GM23338 (cell line): ENCODE data around the gene SLC35B1. TPM values are rescaled to one million over a fixed set of nuclear protein-coding genes. Genes with fewer than 3 reads are reported as not detected.

ENCODE experiments used
- ATAC-seq: fragments of 200-7000 bp; cut with Tn5 transposase; 3 replicates; pipeline ENCODE4 v1.9.1; 2020
- DNase-seq: peaks from one replicate; pipeline ENCODE4 v3.0.0-alpha.2; 2015; ENCODE audit warnings: low spot score
- H2AFZ ChIP-seq: fragments of 200-600 bp; sonication (generic); 2 replicates; pipeline ENCODE4 v1.8.0; 2016; ENCODE audit warnings: antibody characterized with exemption, mild to moderate bottlenecking, moderate library complexity
- H3F3A ChIP-seq: fragments of 200-600 bp; sonication (generic); replicated peaks from 2 replicates; pipeline ENCODE4 v1.8.0; 2017; ENCODE audit warnings: antibody characterized with exemption, mixed run types, low read depth
- H3K27ac ChIP-seq: fragments of 200-600 bp; sonication (generic); 2 replicates; pipeline ENCODE4 v1.6.1; 2016; ENCODE audit warnings: low read depth
- H3K27me3 ChIP-seq: fragments of 200-600 bp; sonication (generic); 2 replicates; pipeline ENCODE4 v1.8.0; 2016; ENCODE audit warnings: mild to moderate bottlenecking, mixed run types, moderate library complexity; ENCODE audit not compliant: insufficient read depth
- H3K36me3 ChIP-seq: fragments of 200-600 bp; sonication (generic); 2 replicates; pipeline ENCODE4 v1.8.0; 2016; ENCODE audit warnings: mild to moderate bottlenecking; ENCODE audit not compliant: insufficient read depth
- H3K4me1 ChIP-seq: fragments of 200-600 bp; sonication (generic); 2 replicates; pipeline ENCODE4 v1.8.0; 2016; ENCODE audit warnings: mild to moderate bottlenecking, moderate library complexity; ENCODE audit not compliant: insufficient read depth
- H3K4me2 ChIP-seq: fragments of 200-600 bp; sonication (generic); 2 replicates; pipeline ENCODE4 v1.7.1; 2017; ENCODE audit warnings: mixed run types
- H3K4me3 ChIP-seq: fragments of 200-600 bp; sonication (generic); 2 replicates; pipeline ENCODE4 v1.6.1; 2016; ENCODE audit warnings: mixed run types
- H3K79me2 ChIP-seq: fragments of 200-600 bp; sonication (generic); replicated peaks from 2 replicates; pipeline ENCODE4 v1.8.0; 2017; ENCODE audit warnings: mild to moderate bottlenecking; ENCODE audit not compliant: insufficient read depth
- H3K9me2 ChIP-seq: fragments of 200-600 bp; sonication (generic); 2 replicates; pipeline ENCODE4 v1.8.0; 2017; ENCODE audit not compliant: insufficient read depth
- H4K20me1 ChIP-seq: fragments of 200-600 bp; sonication (generic); replicated peaks from 2 replicates; pipeline ENCODE4 v1.8.0; 2017; ENCODE audit warnings: mild to moderate bottlenecking; ENCODE audit not compliant: insufficient read depth
- H3K27ac Mint-ChIP-seq: 2 replicates; pipeline ENCODE4 v1.8.0; 2020; ENCODE audit warnings: inconsistent platforms, mild to moderate bottlenecking, moderate library complexity, mixed read lengths
- H3K27me3 Mint-ChIP-seq: 3 replicates; pipeline ENCODE4 v1.8.0; 2022; ENCODE audit warnings: low read depth, mild to moderate bottlenecking, moderate library complexity, mixed read lengths, inconsistent platforms; ENCODE audit not compliant: insufficient read depth, poor library complexity
- H3K36me3 Mint-ChIP-seq: 3 replicates; pipeline ENCODE4 v1.8.0; 2021; ENCODE audit warnings: low read depth, mild to moderate bottlenecking, inconsistent platforms, moderate library complexity, mixed read lengths
- H3K4me1 Mint-ChIP-seq: 3 replicates; pipeline ENCODE4 v1.8.0; 2020; ENCODE audit warnings: mild to moderate bottlenecking, inconsistent platforms, mixed read lengths
- H3K4me3 Mint-ChIP-seq: 3 replicates; pipeline ENCODE4 v1.8.0; 2021; ENCODE audit warnings: moderate library complexity, mild to moderate bottlenecking, inconsistent platforms, mixed read lengths
- H3K9me3 Mint-ChIP-seq: 3 replicates; pipeline ENCODE4 v1.8.0; 2020; ENCODE audit warnings: moderate library complexity, mild to moderate bottlenecking, inconsistent platforms, mixed read lengths
- CTCF ChIP-seq, 2 experiments: fragments of 200-600 bp in 1 of 2; sonication (generic) in 1 of 2; conservative IDR thresholded peaks; 2 replicates each; pipeline versions ENCODE4 v1.5.1 to v1.6.1; 2016 to 2017; ENCODE audit warnings: antibody characterized with exemption in 2 of 2, low read depth in 2 of 2, mild to moderate bottlenecking in 2 of 2, moderate library complexity in 1 of 2
- ETS1 ChIP-seq: IDR thresholded peaks from 2 replicates; pipeline ENCODE4 v1.6.1; 2016; ENCODE audit warnings: antibody characterized with exemption
- EZH2 ChIP-seq: fragments of 200-600 bp; sonication (generic); IDR thresholded peaks from one replicate; pipeline ENCODE4 v1.8.0; 2017; ENCODE audit warnings: antibody characterized with exemption, mild to moderate bottlenecking, low read depth; ENCODE audit not compliant: unreplicated experiment
- JUNB ChIP-seq: IDR thresholded peaks from one replicate; pipeline ENCODE4 v1.6.1; 2016; ENCODE audit warnings: antibody characterized with exemption; ENCODE audit not compliant: unreplicated experiment
- NANOG ChIP-seq: IDR thresholded peaks from 2 replicates; pipeline ENCODE4 v1.6.1; 2016; ENCODE audit warnings: antibody characterized with exemption, borderline replicate concordance
- POLR2AphosphoS5 ChIP-seq: IDR thresholded peaks from 2 replicates; pipeline ENCODE4 v1.6.1; 2016; ENCODE audit warnings: antibody characterized with exemption, low read depth
- REST ChIP-seq: IDR thresholded peaks from one replicate; pipeline ENCODE4 v1.6.1; 2018; ENCODE audit warnings: antibody characterized with exemption; ENCODE audit not compliant: unreplicated experiment
- STAT1 ChIP-seq: IDR thresholded peaks from one replicate; pipeline ENCODE4 v1.6.1; 2016; ENCODE audit warnings: antibody characterized with exemption; ENCODE audit not compliant: unreplicated experiment
- ZNF331 ChIP-seq: fragments of 250-450 bp; sonication (Bioruptor Pico); IDR thresholded peaks from 2 replicates; pipeline ENCODE4 v1.5.0; 2020; ENCODE audit warnings: low read depth, mild to moderate bottlenecking, moderate library complexity
- ZNF462 ChIP-seq: fragments of 250-450 bp; sonication (Bioruptor Pico); IDR thresholded peaks from 2 replicates; pipeline ENCODE4 v1.5.0; 2020; ENCODE audit warnings: mild to moderate bottlenecking, moderate library complexity
- polyA plus RNA-seq: library from polyadenylated mRNA; unstranded; fragments of >200 nt; fragmentation: Nextera tagmentation; extraction: Ambion mirVana; gene quantifications from 2 replicates; pipeline ENCODE4 v1.2.1, GENCODE V29; 2016
- total RNA-seq: library from RNA; depleted of rRNA; stranded (reverse); fragments of >200 nt; shearing (Covaris generic); gene quantifications from 2 replicates; pipeline ENCODE4 v1.2.3, GENCODE V29; 2014

SLC35B1 gene
- total and polyA plus RNA-seq, 2 experiments from 2014 or later: 56.7 to 58.9 TPM

GRCh38 chr17:49690256-49690655, 17.5 kb downstream of the SLC35B1 start:
- Histone ChIP-seq H3K4me3 (no peak overlapping the region), H3K79me2 (no peaks in the 10 kb centered on the region), H3F3A (no peaks in the 10 kb centered on the region), H3K27ac (no peak overlapping the region), H3K27me3 (no peaks in the 10 kb centered on the region), H3K36me3 (no peaks in the 10 kb centered on the region), H4K20me1 (no peaks in the 10 kb centered on the region), H3K9me2 (no peaks in the 10 kb centered on the region), H3K4me1 (peaks cover 6% of the 10 kb centered on the region), H2AFZ (no peak overlapping the region), H3K4me2 (no peak overlapping the region)
- Mint-ChIP-seq H3K9me3 (no peaks in the 10 kb centered on the region), H3K27ac (no peak overlapping the region), H3K4me1 (peaks cover 24% of the 10 kb centered on the region), H3K4me3 (no peak overlapping the region), H3K36me3 (no peaks in the 10 kb centered on the region), H3K27me3 (peaks cover 4% of the 10 kb centered on the region)
- ATAC-seq: no peak
- no peak for DNase-seq
- TF ChIP-seq CTCF (conservative IDR thresholded peaks at IDR 0.05; ENCODE audit: low read depth in 2 of 2) (no peak), ETS1 (no peak), EZH2 (no peak), REST (no peak), STAT1 (no peak), JUNB (no peak), NANOG (no peak), ZNF462 (CRISPR knock-in tag) (no peak), POLR2AphosphoS5 (no peak), ZNF331 (no peak)
